WTC11 (cell line): Measurements from ENCODE around the gene RNF11.

Experiments used
- TF ChIP-seq, protein P1 (sequence below): sonication (generic); formaldehyde crosslinking; IDR thresholded peaks from 2 replicates; pipeline ENCODE4 v1.8.1; 2023; ENCODE audit warnings: mild to moderate bottlenecking, missing genetic modification reagents, moderate library complexity
- TF ChIP-seq, protein P2 (sequence below): sonication (generic); formaldehyde crosslinking; IDR thresholded peaks from 2 replicates; pipeline ENCODE4 v1.8.0; 2022; ENCODE audit warnings: mild to moderate bottlenecking, missing genetic modification reagents

DNA sequence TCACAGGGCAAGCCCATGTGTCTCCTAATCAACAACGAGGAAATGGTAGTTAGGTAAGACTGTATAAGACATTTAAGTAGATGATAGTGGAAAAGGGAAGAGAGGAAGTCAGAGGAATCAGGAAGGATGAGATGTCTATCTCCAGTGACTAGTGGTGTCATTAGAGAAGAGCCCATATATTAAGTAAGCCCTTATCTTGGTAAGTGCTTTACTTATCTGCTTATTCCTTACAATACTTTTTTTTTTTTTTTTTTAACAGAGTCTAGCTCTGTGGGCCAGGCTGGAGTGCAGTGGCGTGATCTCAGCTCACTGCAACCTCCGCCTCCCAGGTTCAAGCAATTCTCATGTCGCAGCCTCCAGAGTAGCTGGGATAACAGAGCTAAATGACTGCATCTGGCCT, 29.5 kb downstream of the RNF11 start:
- TF ChIP-seq, protein P1, sequence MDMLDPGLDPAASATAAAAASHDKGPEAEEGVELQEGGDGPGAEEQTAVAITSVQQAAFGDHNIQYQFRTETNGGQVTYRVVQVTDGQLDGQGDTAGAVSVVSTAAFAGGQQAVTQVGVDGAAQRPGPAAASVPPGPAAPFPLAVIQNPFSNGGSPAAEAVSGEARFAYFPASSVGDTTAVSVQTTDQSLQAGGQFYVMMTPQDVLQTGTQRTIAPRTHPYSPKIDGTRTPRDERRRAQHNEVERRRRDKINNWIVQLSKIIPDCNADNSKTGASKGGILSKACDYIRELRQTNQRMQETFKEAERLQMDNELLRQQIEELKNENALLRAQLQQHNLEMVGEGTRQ (CRISPR knock-in tag), result no peak
- TF ChIP-seq, protein P2, sequence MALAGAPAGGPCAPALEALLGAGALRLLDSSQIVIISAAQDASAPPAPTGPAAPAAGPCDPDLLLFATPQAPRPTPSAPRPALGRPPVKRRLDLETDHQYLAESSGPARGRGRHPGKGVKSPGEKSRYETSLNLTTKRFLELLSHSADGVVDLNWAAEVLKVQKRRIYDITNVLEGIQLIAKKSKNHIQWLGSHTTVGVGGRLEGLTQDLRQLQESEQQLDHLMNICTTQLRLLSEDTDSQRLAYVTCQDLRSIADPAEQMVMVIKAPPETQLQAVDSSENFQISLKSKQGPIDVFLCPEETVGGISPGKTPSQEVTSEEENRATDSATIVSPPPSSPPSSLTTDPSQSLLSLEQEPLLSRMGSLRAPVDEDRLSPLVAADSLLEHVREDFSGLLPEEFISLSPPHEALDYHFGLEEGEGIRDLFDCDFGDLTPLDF, result no peak
